Loucy (cell line): ENCODE data around the gene BCAS3.

ENCODE experiments used
- H2AFZ ChIP-seq: fragments of 200-600 bp; sonication (generic); 2 replicates; pipeline ENCODE4 v1.6.0; 2016; ENCODE audit warnings: antibody characterized with exemption, mild to moderate bottlenecking, low read length, moderate library complexity
- H3F3A ChIP-seq: fragments of 200-600 bp; 2 replicates; pipeline ENCODE4 v1.6.0; 2016; ENCODE audit warnings: antibody characterized with exemption, low read depth, mild to moderate bottlenecking
- H3K27me3 ChIP-seq: fragments of 200-600 bp; sonication (generic); 2 replicates; pipeline ENCODE4 v1.6.1; 2014; ENCODE audit warnings: low read length, mild to moderate bottlenecking; ENCODE audit not compliant: insufficient read depth, poor library complexity, severe bottlenecking
- H3K36me3 ChIP-seq: fragments of 200-600 bp; sonication (generic); 2 replicates; pipeline ENCODE4 v1.6.1; 2016; ENCODE audit warnings: low read length; ENCODE audit not compliant: insufficient read depth
- H3K4me1 ChIP-seq: fragments of 200-600 bp; sonication (generic); 2 replicates; pipeline ENCODE4 v1.5.1; 2014; ENCODE audit warnings: low read length, mild to moderate bottlenecking; ENCODE audit not compliant: insufficient read depth, poor library complexity, severe bottlenecking
- H3K4me2 ChIP-seq: fragments of 200-600 bp; sonication (generic); 2 replicates; pipeline ENCODE4 v1.6.0; 2014; ENCODE audit warnings: antibody characterized with exemption, low read length, low read depth, mild to moderate bottlenecking; ENCODE audit not compliant: poor library complexity, severe bottlenecking
- H3K4me3 ChIP-seq: fragments of 200-600 bp; sonication (generic); 2 replicates; pipeline ENCODE4 v1.5.1; 2014; ENCODE audit warnings: low read length, mild to moderate bottlenecking, mixed read lengths; ENCODE audit not compliant: poor library complexity, severe bottlenecking
- H3K79me2 ChIP-seq: fragments of 200-600 bp; sonication (generic); 2 replicates; pipeline ENCODE4 v1.6.1; 2014; ENCODE audit warnings: low read length; ENCODE audit not compliant: insufficient read depth
- H3K9ac ChIP-seq: fragments of 200-600 bp; sonication (generic); 2 replicates; pipeline ENCODE4 v1.6.0; 2014; ENCODE audit warnings: mild to moderate bottlenecking, low read depth, low read length, moderate library complexity; ENCODE audit not compliant: poor library complexity, severe bottlenecking
- H3K9me2 ChIP-seq: fragments of 200-600 bp; sonication (generic); replicated peaks from 2 replicates; pipeline ENCODE4 v1.6.1; 2016; ENCODE audit warnings: low read depth, low read length, mixed read lengths
- H3K9me3 ChIP-seq: fragments of 200-600 bp; sonication (generic); 2 replicates; pipeline ENCODE4 v1.6.1; 2014; ENCODE audit warnings: mild to moderate bottlenecking, antibody characterized with exemption, low read length, low read depth; ENCODE audit not compliant: insufficient read depth
- H4K20me1 ChIP-seq: fragments of 200-600 bp; sonication (generic); 2 replicates; pipeline ENCODE4 v1.6.0; 2014; ENCODE audit warnings: antibody characterized with exemption, low read length, mild to moderate bottlenecking; ENCODE audit not compliant: insufficient read depth, poor library complexity, severe bottlenecking
- EZH2phosphoT487 ChIP-seq: fragments of 200-600 bp; IDR thresholded peaks from 2 replicates; pipeline ENCODE4 v1.6.1; 2018; ENCODE audit warnings: antibody characterized with exemption, mild to moderate bottlenecking, moderate library complexity, borderline replicate concordance
- TF ChIP-seq, protein P1 (sequence below): fragments of 200-600 bp; sonication (generic); conservative IDR thresholded peaks from 2 replicates; pipeline ENCODE4 v1.5.1; 2014; ENCODE audit warnings: mild to moderate bottlenecking, antibody characterized with exemption, low read length

Gene BCAS3

DNA sequence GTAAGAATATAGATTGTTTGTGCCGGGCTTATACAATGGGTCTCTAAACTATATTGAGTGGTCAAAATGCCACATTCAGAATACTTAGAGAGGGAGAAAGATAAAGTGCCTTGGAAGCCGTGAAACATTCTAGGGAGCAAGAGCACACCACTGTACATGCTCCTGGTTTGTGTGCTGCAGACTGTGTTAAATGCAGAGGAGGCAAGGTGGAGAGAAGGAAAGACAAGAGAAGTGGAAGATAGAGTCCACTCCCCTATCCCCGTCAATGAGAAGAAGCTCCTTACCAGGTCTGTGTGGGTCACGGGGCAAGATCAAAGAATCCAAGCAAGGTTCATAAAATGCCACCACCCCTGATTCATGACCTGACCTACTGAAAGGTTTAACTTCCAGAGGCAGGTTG, 454.9 kb downstream of the BCAS3 start:
- Histone ChIP-seq H3K9ac (no peak overlapping the region), H3K9me3 (no peaks in the 10 kb centered on the region), H3K9me2 (no peaks in the 10 kb centered on the region), H3K36me3 (no peaks in the 10 kb centered on the region), H3F3A (no peaks in the 10 kb centered on the region), H3K4me1 (peaks cover 16% of the 10 kb centered on the region), H4K20me1 (no peaks in the 10 kb centered on the region), H3K27me3 (no peaks in the 10 kb centered on the region), H3K4me3 (no peak overlapping the region), H3K79me2 (no peaks in the 10 kb centered on the region), H3K4me2 (no peak overlapping the region), H2AFZ (no peak overlapping the region)
- TF ChIP-seq EZH2phosphoT487: no peak
- TF ChIP-seq, protein P1, sequence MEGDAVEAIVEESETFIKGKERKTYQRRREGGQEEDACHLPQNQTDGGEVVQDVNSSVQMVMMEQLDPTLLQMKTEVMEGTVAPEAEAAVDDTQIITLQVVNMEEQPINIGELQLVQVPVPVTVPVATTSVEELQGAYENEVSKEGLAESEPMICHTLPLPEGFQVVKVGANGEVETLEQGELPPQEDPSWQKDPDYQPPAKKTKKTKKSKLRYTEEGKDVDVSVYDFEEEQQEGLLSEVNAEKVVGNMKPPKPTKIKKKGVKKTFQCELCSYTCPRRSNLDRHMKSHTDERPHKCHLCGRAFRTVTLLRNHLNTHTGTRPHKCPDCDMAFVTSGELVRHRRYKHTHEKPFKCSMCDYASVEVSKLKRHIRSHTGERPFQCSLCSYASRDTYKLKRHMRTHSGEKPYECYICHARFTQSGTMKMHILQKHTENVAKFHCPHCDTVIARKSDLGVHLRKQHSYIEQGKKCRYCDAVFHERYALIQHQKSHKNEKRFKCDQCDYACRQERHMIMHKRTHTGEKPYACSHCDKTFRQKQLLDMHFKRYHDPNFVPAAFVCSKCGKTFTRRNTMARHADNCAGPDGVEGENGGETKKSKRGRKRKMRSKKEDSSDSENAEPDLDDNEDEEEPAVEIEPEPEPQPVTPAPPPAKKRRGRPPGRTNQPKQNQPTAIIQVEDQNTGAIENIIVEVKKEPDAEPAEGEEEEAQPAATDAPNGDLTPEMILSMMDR: no peak

DNA sequence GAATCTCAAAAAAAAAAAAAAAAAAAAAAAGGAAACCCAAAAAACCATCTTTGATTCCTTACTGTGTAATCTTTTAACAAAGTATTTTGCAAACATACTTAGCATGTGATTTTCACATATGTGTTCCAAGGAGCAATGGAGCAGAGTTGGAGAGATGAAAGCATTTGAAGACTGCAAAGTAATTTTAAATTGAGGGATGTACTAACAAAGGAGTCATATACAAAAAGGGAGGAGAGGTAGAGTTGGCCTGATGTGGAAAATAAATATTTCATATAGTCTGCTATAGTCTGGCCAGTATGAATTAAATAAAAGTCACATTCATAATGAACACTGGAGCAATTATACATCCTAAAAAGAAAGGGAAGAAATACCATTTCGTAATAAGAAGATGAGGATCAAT, 456.2 kb downstream of the BCAS3 start:
- Histone ChIP-seq H4K20me1 (no peaks in the 10 kb centered on the region), H3K9me3 (no peaks in the 10 kb centered on the region), H3K4me3 (no peak overlapping the region), H3K4me1 (peaks cover 25% of the 10 kb centered on the region), H3K9ac (no peak overlapping the region), H3F3A (no peaks in the 10 kb centered on the region), H3K4me2 (no peak overlapping the region), H3K79me2 (no peaks in the 10 kb centered on the region), H2AFZ (no peak overlapping the region), H3K27me3 (no peaks in the 10 kb centered on the region), H3K9me2 (no peaks in the 10 kb centered on the region), H3K36me3 (no peaks in the 10 kb centered on the region)
- TF ChIP-seq EZH2phosphoT487: no peak
- TF ChIP-seq, protein P1: no peak

GRCh38 chr17:61134551-61135235, 457.0 kb downstream of the BCAS3 start:
- Histone ChIP-seq H4K20me1 (no peaks in the 10 kb centered on the region), H3K4me2 (no peak overlapping the region), H3K4me1 (peaks cover 24% of the 10 kb centered on the region), H3K79me2 (no peaks in the 10 kb centered on the region), H3K9me2 (no peaks in the 10 kb centered on the region), H3K4me3 (no peak overlapping the region), H3F3A (no peaks in the 10 kb centered on the region), H3K27me3 (no peaks in the 10 kb centered on the region), H3K36me3 (no peaks in the 10 kb centered on the region), H3K9me3 (no peaks in the 10 kb centered on the region), H3K9ac (no peak overlapping the region), H2AFZ (no peak overlapping the region)
- TF ChIP-seq, protein P1: no peak
- TF ChIP-seq EZH2phosphoT487: no peak
